ENCODE data around the gene CDH23. TPM values are rescaled to one million over a fixed set of nuclear protein-coding genes. Genes with fewer than 3 reads are reported as not detected.

The CDH23 gene
- polyA plus RNA-seq, 1 donor (not counting 4 experiments of a cell fraction or from before 2014, with no cell fraction given), result 0.01 TPM

- dilution Hi-C loops (cut with MboI; ENCODE audit: extremely low pct_ligation_motif_present, low sequenced_read_pairs), result no loop called here
- FAIRE-seq (no peak), DNase-seq (ENCODE audit: low read depth, low spot score) (no peak)
- Histone ChIP-seq H3K36me3 (ENCODE audit: control insufficient read depth in 2 of 2, extremely low read depth in 1 of 2, insufficient read depth in 2 of 2, low read length in 2 of 2) (peaks cover 0 to 1% of the 10 kb centered on the region in 2 experiments), H3K9me3 (ENCODE audit: control insufficient read depth, low read depth, low read length) (no peaks in the 10 kb centered on the region), H3K9ac (ENCODE audit: control insufficient read depth, extremely low read depth, insufficient read depth, low read length) (no peak overlapping the region), H3K9me1 (ENCODE audit: control insufficient read depth, extremely low read depth, insufficient read depth, low read length) (no peaks in the 10 kb centered on the region), H3K27me3 (ENCODE audit: control insufficient read depth, extremely low read depth, insufficient read depth, low read length) (no peaks in the 10 kb centered on the region), H3K4me1 (ENCODE audit: control insufficient read depth, extremely low read depth, insufficient read depth, low read length) (peaks cover 15% of the 10 kb centered on the region), H3K4me2 (ENCODE audit: control insufficient read depth, extremely low read depth, insufficient read depth, low read depth, low read length) (no peak overlapping the region), H3K27ac (ENCODE audit: control insufficient read depth, insufficient read depth, low read length) (no peak overlapping the region), H2AFZ (ENCODE audit: control insufficient read depth, low read length) (no peak overlapping the region), H3K4me3 (ENCODE audit: control insufficient read depth in 2 of 3, extremely low read depth in 1 of 3, insufficient read depth in 2 of 3, low read depth in 1 of 3, low read length in 3 of 3) (no peak overlapping the region), H3K79me2 (ENCODE audit: control insufficient read depth, insufficient read depth, low read length) (no peaks in the 10 kb centered on the region), H4K20me1 (ENCODE audit: control insufficient read depth, extremely low read depth, insufficient read depth, low read length) (no peaks in the 10 kb centered on the region)
- no peak for TF ChIP-seq EZH2 (IDR thresholded peaks at IDR 0.05; ENCODE audit: low read length)
- TF ChIP-seq CTCF (optimal IDR thresholded peaks at IDR 0.05 in 1 of 3, IDR thresholded peaks at IDR 0.05 in 1 of 3, conservative IDR thresholded peaks at IDR 0.05 in 1 of 3; ENCODE audit: extremely low read depth in 1 of 3, insufficient read depth in 2 of 3, low read length in 3 of 3), result no peak
Observed at GRCh38 chr10:71753960-71754505, 357.3 kb downstream of the CDH23 start.

GRCh38 chr10:71754562-71754961 lies 357.8 kb downstream of the CDH23 start:
- dilution Hi-C loops (cut with MboI; ENCODE audit: extremely low pct_ligation_motif_present, low sequenced_read_pairs), result no loop called here
- Histone ChIP-seq H4K20me1 (ENCODE audit: control insufficient read depth, extremely low read depth, insufficient read depth, low read length) (no peaks in the 10 kb centered on the region), H3K9ac (ENCODE audit: control insufficient read depth, extremely low read depth, insufficient read depth, low read length) (no peak overlapping the region), H3K79me2 (ENCODE audit: control insufficient read depth, insufficient read depth, low read length) (no peaks in the 10 kb centered on the region), H3K9me1 (ENCODE audit: control insufficient read depth, extremely low read depth, insufficient read depth, low read length) (no peaks in the 10 kb centered on the region), H3K4me2 (ENCODE audit: control insufficient read depth, extremely low read depth, insufficient read depth, low read depth, low read length) (no peak overlapping the region), H2AFZ (ENCODE audit: control insufficient read depth, low read length) (no peak overlapping the region), H3K27me3 (ENCODE audit: control insufficient read depth, extremely low read depth, insufficient read depth, low read length) (no peaks in the 10 kb centered on the region), H3K4me1 (ENCODE audit: control insufficient read depth, extremely low read depth, insufficient read depth, low read length) (peaks cover 15% of the 10 kb centered on the region), H3K36me3 (ENCODE audit: control insufficient read depth in 2 of 2, extremely low read depth in 1 of 2, insufficient read depth in 2 of 2, low read length in 2 of 2) (peaks cover 0 to 1% of the 10 kb centered on the region in 2 experiments), H3K4me3 (ENCODE audit: control insufficient read depth in 2 of 3, extremely low read depth in 1 of 3, insufficient read depth in 2 of 3, low read depth in 1 of 3, low read length in 3 of 3) (no peak overlapping the region), H3K27ac (ENCODE audit: control insufficient read depth, insufficient read depth, low read length) (no peak overlapping the region), H3K9me3 (ENCODE audit: control insufficient read depth, low read depth, low read length) (no peaks in the 10 kb centered on the region)
- TF ChIP-seq CTCF (optimal IDR thresholded peaks at IDR 0.05 in 1 of 3, IDR thresholded peaks at IDR 0.05 in 1 of 3, conservative IDR thresholded peaks at IDR 0.05 in 1 of 3; ENCODE audit: extremely low read depth in 1 of 3, insufficient read depth in 2 of 3, low read length in 3 of 3) (no peak), EZH2 (IDR thresholded peaks at IDR 0.05; ENCODE audit: low read length) (no peak)
- no peak for DNase-seq (ENCODE audit: low read depth, low spot score)
- no peak for FAIRE-seq
